WTC11 (cell line): ENCODE results near the gene HOXB1. TPM values are rescaled to one million over a fixed set of nuclear protein-coding genes. Genes with fewer than 3 reads are reported as not detected.

Experiments used
- ATAC-seq: fragments of 200-7000 bp; cut with Tn5 transposase; 2 replicates; pipeline ENCODE4 v1.10.0; 2021; ENCODE audit warnings: mild to moderate bottlenecking, moderate library complexity
- CTCF ChIA-PET: fragments of 300-600 bp; sonication (Branson Sonifier 250); formaldehyde crosslinking; loops from one replicate; lab custom pipeline; 2021; ENCODE audit warnings: antibody characterized with exemption; lab: Charles Lee
- POLR2A ChIA-PET: fragments of 350-600 bp; sonication (Branson Sonifier 250); formaldehyde crosslinking; loops from one replicate; lab custom pipeline; 2021; ENCODE audit warnings: antibody characterized with exemption; lab: Charles Lee
- DNase-seq: peaks from one replicate; pipeline ENCODE4 v3.0.0; 2021; ENCODE audit warnings: low spot score
- H3K27ac Mint-ChIP-seq: 2 replicates; pipeline ENCODE4 v1.8.0; 2021; ENCODE audit warnings: mixed read lengths
- H3K27me3 Mint-ChIP-seq: 2 replicates; pipeline ENCODE4 v1.8.0; 2021; ENCODE audit warnings: low read depth, mild to moderate bottlenecking, moderate library complexity, mixed read lengths
- H3K36me3 Mint-ChIP-seq: 2 replicates; pipeline ENCODE4 v1.8.0; 2021; ENCODE audit warnings: mixed read lengths
- H3K4me1 Mint-ChIP-seq: 2 replicates; pipeline ENCODE4 v1.8.0; 2022; ENCODE audit warnings: mixed read lengths
- H3K4me3 Mint-ChIP-seq: 2 replicates; pipeline ENCODE4 v1.8.0; 2021; ENCODE audit warnings: mild to moderate bottlenecking, moderate library complexity, mixed read lengths
- H3K9me3 Mint-ChIP-seq: 2 replicates; pipeline ENCODE4 v1.8.0; 2021; ENCODE audit warnings: mixed read lengths
- AR ChIP-seq: fragments of 250-450 bp; sonication (Bioruptor Pico); IDR thresholded peaks from 2 replicates; pipeline ENCODE4 v1.9.0; 2021; ENCODE audit warnings: mild to moderate bottlenecking
- ELF4 ChIP-seq: sonication (generic); formaldehyde crosslinking; IDR thresholded peaks from 2 replicates; pipeline ENCODE4 v1.8.1; 2022; ENCODE audit warnings: low read depth, mild to moderate bottlenecking, moderate library complexity, missing genetic modification reagents
- ERG ChIP-seq: fragments of 250-450 bp; sonication (Bioruptor Pico); IDR thresholded peaks from 2 replicates; pipeline ENCODE4 v1.8.0; 2021; ENCODE audit warnings: mild to moderate bottlenecking
- FOXK1 ChIP-seq: sonication (generic); formaldehyde crosslinking; IDR thresholded peaks from 2 replicates; pipeline ENCODE4 v1.8.0; 2022; ENCODE audit warnings: mild to moderate bottlenecking, moderate library complexity, missing genetic modification reagents
- KAT7 ChIP-seq: sonication (generic); formaldehyde crosslinking; IDR thresholded peaks from 2 replicates; pipeline ENCODE4 v1.8.1; 2023; ENCODE audit warnings: missing genetic modification reagents, mild to moderate bottlenecking, borderline replicate concordance
- NR2C2 ChIP-seq: sonication (generic); formaldehyde crosslinking; IDR thresholded peaks from 2 replicates; pipeline ENCODE4 v1.8.0; 2022; ENCODE audit warnings: mild to moderate bottlenecking, missing genetic modification reagents
- OVOL2 ChIP-seq: fragments of 250-450 bp; sonication (Bioruptor Pico); IDR thresholded peaks from 2 replicates; pipeline ENCODE4 v1.9.0; 2021; ENCODE audit warnings: mild to moderate bottlenecking, borderline replicate concordance
- PRRX2 ChIP-seq: fragments of 250-450 bp; sonication (Bioruptor Pico); IDR thresholded peaks from 2 replicates; pipeline ENCODE4 v1.8.0; 2021; ENCODE audit warnings: mild to moderate bottlenecking
- SMAD4 ChIP-seq: sonication (generic); formaldehyde crosslinking; IDR thresholded peaks from 2 replicates; pipeline ENCODE4 v1.8.0; 2022; ENCODE audit warnings: mild to moderate bottlenecking, missing genetic modification reagents
- TEAD4 ChIP-seq: sonication (generic); formaldehyde crosslinking; IDR thresholded peaks from 2 replicates; pipeline ENCODE4 v1.8.0; 2022; ENCODE audit warnings: mild to moderate bottlenecking, missing genetic modification reagents
- ZBTB21 ChIP-seq: sonication (generic); formaldehyde crosslinking; IDR thresholded peaks from 2 replicates; pipeline ENCODE4 v1.8.1; 2023; ENCODE audit warnings: mild to moderate bottlenecking, missing genetic modification reagents, borderline replicate concordance
- ZNF263 ChIP-seq: sonication (generic); formaldehyde crosslinking; IDR thresholded peaks from 2 replicates; pipeline ENCODE4 v1.8.1; 2022; ENCODE audit warnings: low read depth, mild to moderate bottlenecking, moderate library complexity, missing genetic modification reagents
- ZNF396 ChIP-seq: fragments of 250-450 bp; sonication (Bioruptor Pico); IDR thresholded peaks from 2 replicates; pipeline ENCODE4 v1.8.0; 2021; ENCODE audit warnings: mild to moderate bottlenecking, moderate library complexity, borderline replicate concordance
- ZNF532 ChIP-seq: fragments of 250-450 bp; sonication (Bioruptor Pico); IDR thresholded peaks from 2 replicates; pipeline ENCODE4 v1.9.0; 2021; ENCODE audit warnings: mild to moderate bottlenecking, borderline replicate concordance
- total RNA-seq: library from RNA; stranded (reverse); gene quantifications from 3 replicates; pipeline ENCODE4 v1.2.3, GENCODE V29; 2021
- TF ChIP-seq, protein P1 (sequence below): fragments of 200-600 bp; IDR thresholded peaks from 2 replicates; pipeline ENCODE4 v1.8.0; 2022; ENCODE audit warnings: antibody characterized with exemption
- TF ChIP-seq, protein P2 (sequence below): sonication (generic); formaldehyde crosslinking; conservative IDR thresholded peaks from 2 replicates; pipeline ENCODE4 v1.8.1; 2022; ENCODE audit warnings: mild to moderate bottlenecking, missing genetic modification reagents
- TF ChIP-seq, protein P3 (sequence below): sonication (generic); formaldehyde crosslinking; IDR thresholded peaks from 2 replicates; pipeline ENCODE4 v1.8.0; 2023; ENCODE audit warnings: missing genetic modification reagents
- TF ChIP-seq, protein P4 (sequence below): fragments of 250-450 bp; sonication (Bioruptor Pico); conservative IDR thresholded peaks from 2 replicates; pipeline ENCODE4 v1.9.0; 2021; ENCODE audit warnings: mild to moderate bottlenecking

Gene HOXB1
- total RNA-seq, 1 experiment from 2014 or later = 0.63 TPM

GRCh38 chr17:48499735-48500434, 30.9 kb downstream of the HOXB1 start:
- ChIA-PET CTCF (interaction anchor here (0.6 to 1.9 kb wide), 2 partner anchors 43 to 192 kb away, joined by 3 to 6 read pairs; no protein-coding TSS in a partner anchor), POLR2A (interaction anchor here (0.6 kb wide), 1 partner anchor 284 kb away, joined by 5 read pairs; no protein-coding TSS in a partner anchor)
- ATAC-seq = no peak
- Mint-ChIP-seq H3K27me3 (peaks cover 81% of the 10 kb centered on the region), H3K4me3 (no peak overlapping the region), H3K4me1 (peaks cover 28% of the 10 kb centered on the region), H3K27ac (no peak overlapping the region), H3K36me3 (no peaks in the 10 kb centered on the region), H3K9me3 (no peaks in the 10 kb centered on the region)
- no peak for DNase-seq
- TF ChIP-seq, protein P1, sequence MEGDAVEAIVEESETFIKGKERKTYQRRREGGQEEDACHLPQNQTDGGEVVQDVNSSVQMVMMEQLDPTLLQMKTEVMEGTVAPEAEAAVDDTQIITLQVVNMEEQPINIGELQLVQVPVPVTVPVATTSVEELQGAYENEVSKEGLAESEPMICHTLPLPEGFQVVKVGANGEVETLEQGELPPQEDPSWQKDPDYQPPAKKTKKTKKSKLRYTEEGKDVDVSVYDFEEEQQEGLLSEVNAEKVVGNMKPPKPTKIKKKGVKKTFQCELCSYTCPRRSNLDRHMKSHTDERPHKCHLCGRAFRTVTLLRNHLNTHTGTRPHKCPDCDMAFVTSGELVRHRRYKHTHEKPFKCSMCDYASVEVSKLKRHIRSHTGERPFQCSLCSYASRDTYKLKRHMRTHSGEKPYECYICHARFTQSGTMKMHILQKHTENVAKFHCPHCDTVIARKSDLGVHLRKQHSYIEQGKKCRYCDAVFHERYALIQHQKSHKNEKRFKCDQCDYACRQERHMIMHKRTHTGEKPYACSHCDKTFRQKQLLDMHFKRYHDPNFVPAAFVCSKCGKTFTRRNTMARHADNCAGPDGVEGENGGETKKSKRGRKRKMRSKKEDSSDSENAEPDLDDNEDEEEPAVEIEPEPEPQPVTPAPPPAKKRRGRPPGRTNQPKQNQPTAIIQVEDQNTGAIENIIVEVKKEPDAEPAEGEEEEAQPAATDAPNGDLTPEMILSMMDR = no peak
- TF ChIP-seq, protein P2, sequence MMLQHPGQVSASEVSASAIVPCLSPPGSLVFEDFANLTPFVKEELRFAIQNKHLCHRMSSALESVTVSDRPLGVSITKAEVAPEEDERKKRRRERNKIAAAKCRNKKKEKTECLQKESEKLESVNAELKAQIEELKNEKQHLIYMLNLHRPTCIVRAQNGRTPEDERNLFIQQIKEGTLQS (CRISPR knock-in tag) = no peak
- TF ChIP-seq FOXK1 (CRISPR knock-in tag) = no peak
- no peak for TF ChIP-seq AR (CRISPR knock-in tag)
- TF ChIP-seq ERG (CRISPR knock-in tag) = no peak
- TF ChIP-seq OVOL2 (CRISPR knock-in tag) = no peak
- no peak for TF ChIP-seq TEAD4 (CRISPR knock-in tag)
- TF ChIP-seq ELF4 = no peak
- no peak for TF ChIP-seq ZBTB21 (CRISPR knock-in tag)
- TF ChIP-seq PRRX2 (CRISPR knock-in tag) = no peak
- no peak for TF ChIP-seq ZNF532 (CRISPR knock-in tag)
- no peak for TF ChIP-seq KAT7 (CRISPR knock-in tag)
- TF ChIP-seq ZNF263 (CRISPR knock-in tag) = no peak
- TF ChIP-seq, protein P3, sequence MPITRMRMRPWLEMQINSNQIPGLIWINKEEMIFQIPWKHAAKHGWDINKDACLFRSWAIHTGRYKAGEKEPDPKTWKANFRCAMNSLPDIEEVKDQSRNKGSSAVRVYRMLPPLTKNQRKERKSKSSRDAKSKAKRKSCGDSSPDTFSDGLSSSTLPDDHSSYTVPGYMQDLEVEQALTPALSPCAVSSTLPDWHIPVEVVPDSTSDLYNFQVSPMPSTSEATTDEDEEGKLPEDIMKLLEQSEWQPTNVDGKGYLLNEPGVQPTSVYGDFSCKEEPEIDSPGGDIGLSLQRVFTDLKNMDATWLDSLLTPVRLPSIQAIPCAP = no peak
- TF ChIP-seq NR2C2 (CRISPR knock-in tag) = no peak
- no peak for TF ChIP-seq SMAD4 (CRISPR knock-in tag)
- TF ChIP-seq, protein P4, sequence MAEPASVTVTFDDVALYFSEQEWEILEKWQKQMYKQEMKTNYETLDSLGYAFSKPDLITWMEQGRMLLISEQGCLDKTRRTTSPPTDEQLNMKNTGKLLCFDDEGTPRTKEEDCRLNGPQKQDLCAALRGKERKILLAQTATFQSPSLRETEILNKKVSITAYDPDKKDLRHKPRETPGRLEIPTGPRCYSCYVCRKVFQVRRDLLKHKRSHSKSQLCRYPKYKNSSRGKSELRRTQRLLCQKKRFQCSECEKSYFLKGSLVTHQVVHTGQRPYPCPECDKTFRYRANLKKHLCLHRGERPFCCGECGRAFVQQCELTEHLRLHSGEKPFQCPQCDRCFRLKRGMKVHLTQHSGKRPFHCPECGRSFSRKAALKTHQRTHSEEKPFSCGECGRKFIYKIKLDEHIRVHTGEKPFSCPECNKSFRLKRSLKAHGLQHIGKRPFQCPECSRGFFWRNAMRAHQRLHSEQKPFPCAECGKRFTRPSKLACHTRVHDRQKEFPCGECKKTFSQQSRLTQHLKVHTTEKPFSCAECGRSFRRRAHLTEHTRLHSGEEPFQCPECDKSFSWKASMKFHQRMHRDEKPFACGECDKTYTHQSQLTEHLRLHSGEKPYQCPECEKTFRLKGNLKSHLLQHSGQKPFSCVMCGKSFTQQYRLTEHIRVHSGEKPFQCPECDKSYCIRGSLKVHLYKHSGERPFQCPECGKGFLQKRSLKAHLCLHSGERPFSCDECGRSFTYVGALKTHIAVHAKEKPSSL (CRISPR knock-in tag) = no peak
- no peak for TF ChIP-seq ZNF396 (CRISPR knock-in tag)
